Fibroblast of mammary gland (primary cell): ENCODE measurements around the gene FAM216A.

Experiments
- DNase-seq: peaks from one replicate; pipeline ENCODE4 v3.0.0-alpha.2; 2010; ENCODE audit warnings: low read depth
- H3K4me3 ChIP-seq: 2 replicates; pipeline ENCODE4 v1.5.1; 2011; ENCODE audit warnings: low read depth, mild to moderate bottlenecking, low read length, moderate library complexity; ENCODE audit not compliant: control insufficient read depth
- CTCF ChIP-seq: conservative IDR thresholded peaks from 2 replicates; pipeline ENCODE4 v1.5.1; 2011; ENCODE audit warnings: low read depth, low read length, inconsistent platforms; ENCODE audit not compliant: control insufficient read depth, insufficient read depth

Gene FAM216A

GRCh38 chr12:110501399-110501751 lies 32.7 kb downstream of the FAM216A start:
- TF ChIP-seq CTCF, result no peak
- peak overlapping the region; percentile 98 for H3K4me3 ChIP-seq
- DNase-seq, result peak; percentile 48

- peak; percentile 98 for DNase-seq
- peak within 1 kb of the TSS; percentile 98 for H3K4me3 ChIP-seq
- TF ChIP-seq CTCF, result no peak
Observed at GRCh38 chr12:110501752-110502738, 33.4 kb downstream of the FAM216A start, which contains the start of the genes RAD9B and VPS29. RAD9B (plus strand) TSS chr12:110502331; CDS start chr12:110502338, 7 bp downstream. VPS29 (minus strand) TSS chr12:110502111; CDS start chr12:110502051, 60 bp downstream.

- no peak for DNase-seq
- no peak overlapping the region for H3K4me3 ChIP-seq
- TF ChIP-seq CTCF, result no peak
Observed at GRCh38 chr12:110503432-110503831, 34.8 kb downstream of the FAM216A start.

GRCh38 chr12:110505332-110505731 lies 36.7 kb downstream of the FAM216A start:
- no peak for TF ChIP-seq CTCF
- DNase-seq, result no peak
- H3K4me3 ChIP-seq, result no peak overlapping the region

- no peak for DNase-seq
- H3K4me3 ChIP-seq, result no peak overlapping the region
- TF ChIP-seq CTCF, result no peak
Observed at GRCh38 chr12:110508071-110508586, 39.5 kb downstream of the FAM216A start.

GRCh38 chr12:110513842-110514241 lies 45.2 kb downstream of the FAM216A start:
- no peak overlapping the region for H3K4me3 ChIP-seq
- DNase-seq, result no peak
- no peak for TF ChIP-seq CTCF
